SK-N-SH treated with all-trans-retinoic acid at 6 μM for 48 hours (cell line): ENCODE results near the gene OLIG1.

Experiments used
- ATAC-seq: fragments of 200-7000 bp; cut with Tn5 transposase; 3 replicates; pipeline ENCODE4 v1.9.1; 2020; ENCODE audit warnings: mild to moderate bottlenecking, moderate library complexity
- ARNTL ChIP-seq: fragments of 450-650 bp; formaldehyde crosslinking; IDR thresholded peaks from 2 replicates; pipeline ENCODE4 v1.5.0; 2020; ENCODE audit warnings: low read depth, mild to moderate bottlenecking, moderate library complexity, borderline replicate concordance
- BACH2 ChIP-seq: fragments of 250-450 bp; sonication (Bioruptor Pico); IDR thresholded peaks from 2 replicates; pipeline ENCODE4 v1.9.0; 2021; ENCODE audit warnings: mild to moderate bottlenecking, borderline replicate concordance
- CREB5 ChIP-seq: fragments of 250-450 bp; sonication (Bioruptor Pico); IDR thresholded peaks from 2 replicates; pipeline ENCODE4 v1.5.1; 2020; ENCODE audit warnings: low read depth, mild to moderate bottlenecking, moderate library complexity
- CSRNP3 ChIP-seq: fragments of 250-450 bp; sonication (Bioruptor Pico); IDR thresholded peaks from 2 replicates; pipeline ENCODE4 v1.5.1; 2021; ENCODE audit warnings: mild to moderate bottlenecking, moderate library complexity
- ESRRG ChIP-seq: fragments of 250-450 bp; sonication (Bioruptor Pico); IDR thresholded peaks from 2 replicates; pipeline ENCODE4 v1.6.1; 2021; ENCODE audit warnings: mild to moderate bottlenecking
- GLIS3 ChIP-seq: fragments of 250-450 bp; sonication (Bioruptor Pico); IDR thresholded peaks from 2 replicates; pipeline ENCODE4 v1.5.0; 2020; ENCODE audit warnings: mild to moderate bottlenecking, moderate library complexity
- ISL1 ChIP-seq: fragments of 250-450 bp; sonication (Bioruptor Pico); IDR thresholded peaks from 2 replicates; pipeline ENCODE4 v2.1.2; 2022; ENCODE audit warnings: mild to moderate bottlenecking, moderate library complexity
- OSR1 ChIP-seq: fragments of 250-450 bp; sonication (Bioruptor Pico); IDR thresholded peaks from 2 replicates; pipeline ENCODE4 v1.8.0; 2022; ENCODE audit warnings: moderate library complexity, mild to moderate bottlenecking, inconsistent platforms
- PATZ1 ChIP-seq: fragments of 250-450 bp; sonication (Bioruptor Pico); IDR thresholded peaks from 2 replicates; pipeline ENCODE4 v1.8.0; 2020; ENCODE audit warnings: mild to moderate bottlenecking, moderate library complexity, borderline replicate concordance
- POU6F1 ChIP-seq: fragments of 250-450 bp; sonication (Bioruptor Pico); IDR thresholded peaks from 2 replicates; pipeline ENCODE4 v1.8.0; 2021; ENCODE audit warnings: low read depth, mild to moderate bottlenecking, moderate library complexity, borderline replicate concordance
- PPARA ChIP-seq: fragments of 250-450 bp; sonication (Bioruptor Pico); IDR thresholded peaks from 2 replicates; pipeline ENCODE4 v1.5.0; 2020; ENCODE audit warnings: mild to moderate bottlenecking, borderline replicate concordance
- RARB ChIP-seq: fragments of 250-450 bp; sonication (Bioruptor Pico); IDR thresholded peaks from 2 replicates; pipeline ENCODE4 v1.8.0; 2021; ENCODE audit warnings: mild to moderate bottlenecking, moderate library complexity
- SNAI2 ChIP-seq: fragments of 250-450 bp; sonication (Bioruptor Pico); IDR thresholded peaks from 2 replicates; pipeline ENCODE4 v1.5.0; 2020; ENCODE audit warnings: mild to moderate bottlenecking, moderate library complexity
- TCF4 ChIP-seq: fragments of 250-450 bp; sonication (Bioruptor Pico); IDR thresholded peaks from 2 replicates; pipeline ENCODE4 v1.8.0; 2021; ENCODE audit warnings: mild to moderate bottlenecking, moderate library complexity, borderline replicate concordance
- TOX ChIP-seq: fragments of 250-450 bp; sonication (Bioruptor Pico); IDR thresholded peaks from 2 replicates; pipeline ENCODE4 v1.8.0; 2021; ENCODE audit warnings: mild to moderate bottlenecking, moderate library complexity, borderline replicate concordance
- TSHZ2 ChIP-seq: fragments of 250-450 bp; sonication (Bioruptor Pico); IDR thresholded peaks from 2 replicates; pipeline ENCODE4 v1.5.0; 2020; ENCODE audit warnings: mild to moderate bottlenecking, moderate library complexity
- ZC3H10 ChIP-seq: fragments of 250-450 bp; sonication (Bioruptor Pico); IDR thresholded peaks from 2 replicates; pipeline ENCODE4 v1.5.1; 2021; ENCODE audit warnings: mild to moderate bottlenecking, moderate library complexity
- ZFP3 ChIP-seq: fragments of 250-450 bp; sonication (Bioruptor Pico); IDR thresholded peaks from 2 replicates; pipeline ENCODE4 v1.5.0; 2020; ENCODE audit warnings: mild to moderate bottlenecking, moderate library complexity
- ZFP30 ChIP-seq: fragments of 450-650 bp; formaldehyde crosslinking; IDR thresholded peaks from 2 replicates; pipeline ENCODE4 v1.5.0; 2022; ENCODE audit warnings: mild to moderate bottlenecking, moderate library complexity
- ZNF565 ChIP-seq: fragments of 450-650 bp; formaldehyde crosslinking; conservative IDR thresholded peaks from 2 replicates; pipeline ENCODE4 v1.5.0; 2020; ENCODE audit warnings: low read depth, mild to moderate bottlenecking, moderate library complexity
- ZNF8 ChIP-seq: fragments of 450-650 bp; formaldehyde crosslinking; IDR thresholded peaks from 2 replicates; pipeline ENCODE4 v1.5.0; 2020; ENCODE audit warnings: mild to moderate bottlenecking, moderate library complexity

The OLIG1 gene

GRCh38 chr21:33029975-33030461 lies 39.9 kb upstream of the OLIG1 start:
- no peak for ATAC-seq
- TF ChIP-seq SNAI2 (CRISPR knock-in tag) (no peak), GLIS3 (CRISPR knock-in tag) (no peak), ESRRG (no peak), ZFP30 (CRISPR knock-in tag) (no peak), ZFP3 (CRISPR knock-in tag) (no peak), ISL1 (CRISPR knock-in tag) (no peak), OSR1 (CRISPR knock-in tag) (no peak), POU6F1 (no peak), TOX (CRISPR knock-in tag) (no peak), PPARA (no peak), TSHZ2 (no peak), ZNF8 (CRISPR knock-in tag) (no peak), RARB (no peak), ZC3H10 (CRISPR knock-in tag) (no peak), PATZ1 (CRISPR knock-in tag) (no peak)

GRCh38 chr21:33030633-33031032 lies 39.3 kb upstream of the OLIG1 start:
- TF ChIP-seq TOX (CRISPR knock-in tag) = no peak
- no peak for TF ChIP-seq ARNTL (CRISPR knock-in tag)
- no peak for TF ChIP-seq ZNF8 (CRISPR knock-in tag)
- TF ChIP-seq POU6F1 = no peak
- no peak for TF ChIP-seq BACH2 (CRISPR knock-in tag)
- no peak for TF ChIP-seq ISL1 (CRISPR knock-in tag)
- TF ChIP-seq CREB5 (CRISPR knock-in tag) = no peak
- TF ChIP-seq GLIS3 (CRISPR knock-in tag) = no peak
- no peak for TF ChIP-seq ZNF565 (CRISPR knock-in tag)
- no peak for TF ChIP-seq TCF4 (CRISPR knock-in tag)
- TF ChIP-seq OSR1 (CRISPR knock-in tag) = no peak
- no peak for TF ChIP-seq ZFP30 (CRISPR knock-in tag)
- TF ChIP-seq ZC3H10 (CRISPR knock-in tag) = no peak
- no peak for TF ChIP-seq CSRNP3 (CRISPR knock-in tag)
- no peak for TF ChIP-seq PATZ1 (CRISPR knock-in tag)
- no peak for TF ChIP-seq TSHZ2
- no peak for TF ChIP-seq SNAI2 (CRISPR knock-in tag)
- TF ChIP-seq RARB = no peak
- no peak for ATAC-seq
